22Rv1 (cell line): Measurements from ENCODE around the gene ATG4C.

Experiments used
- ZFX ChIP-seq: fragments of 450-650 bp; IDR thresholded peaks from 2 replicates; pipeline ENCODE4 v1.6.1; 2017; ENCODE audit warnings: antibody characterized with exemption, borderline replicate concordance
- TF ChIP-seq, protein P1 (sequence below): fragments of 450-650 bp; IDR thresholded peaks from 2 replicates; pipeline ENCODE4 v1.5.1; 2017; ENCODE audit warnings: mild to moderate bottlenecking

GRCh38 chr1:62834400-62834961 is 50.5 kb downstream of the ATG4C start:
- TF ChIP-seq, protein P1, sequence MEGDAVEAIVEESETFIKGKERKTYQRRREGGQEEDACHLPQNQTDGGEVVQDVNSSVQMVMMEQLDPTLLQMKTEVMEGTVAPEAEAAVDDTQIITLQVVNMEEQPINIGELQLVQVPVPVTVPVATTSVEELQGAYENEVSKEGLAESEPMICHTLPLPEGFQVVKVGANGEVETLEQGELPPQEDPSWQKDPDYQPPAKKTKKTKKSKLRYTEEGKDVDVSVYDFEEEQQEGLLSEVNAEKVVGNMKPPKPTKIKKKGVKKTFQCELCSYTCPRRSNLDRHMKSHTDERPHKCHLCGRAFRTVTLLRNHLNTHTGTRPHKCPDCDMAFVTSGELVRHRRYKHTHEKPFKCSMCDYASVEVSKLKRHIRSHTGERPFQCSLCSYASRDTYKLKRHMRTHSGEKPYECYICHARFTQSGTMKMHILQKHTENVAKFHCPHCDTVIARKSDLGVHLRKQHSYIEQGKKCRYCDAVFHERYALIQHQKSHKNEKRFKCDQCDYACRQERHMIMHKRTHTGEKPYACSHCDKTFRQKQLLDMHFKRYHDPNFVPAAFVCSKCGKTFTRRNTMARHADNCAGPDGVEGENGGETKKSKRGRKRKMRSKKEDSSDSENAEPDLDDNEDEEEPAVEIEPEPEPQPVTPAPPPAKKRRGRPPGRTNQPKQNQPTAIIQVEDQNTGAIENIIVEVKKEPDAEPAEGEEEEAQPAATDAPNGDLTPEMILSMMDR: no peak
- no peak for TF ChIP-seq ZFX
